HUDEP-2 (cell line): ENCODE results near the gene C3.
A peak's percentile ranks its signal among the peaks of the same experiment; 100 is the strongest.
"Not testable (repeated sequence)": the region's sequence is repeated elsewhere in the genome, so short reads cannot be mapped to it uniquely, and the experiment has no call there.

Experiments used
- DNase-seq, 76 experiments: peaks; one replicate each; lab custom pipeline; 2025; ENCODE audit not compliant: unreplicated experiment in 76 of 76; lab: John Stamatoyannopoulos, UW

Gene C3

DNA sequence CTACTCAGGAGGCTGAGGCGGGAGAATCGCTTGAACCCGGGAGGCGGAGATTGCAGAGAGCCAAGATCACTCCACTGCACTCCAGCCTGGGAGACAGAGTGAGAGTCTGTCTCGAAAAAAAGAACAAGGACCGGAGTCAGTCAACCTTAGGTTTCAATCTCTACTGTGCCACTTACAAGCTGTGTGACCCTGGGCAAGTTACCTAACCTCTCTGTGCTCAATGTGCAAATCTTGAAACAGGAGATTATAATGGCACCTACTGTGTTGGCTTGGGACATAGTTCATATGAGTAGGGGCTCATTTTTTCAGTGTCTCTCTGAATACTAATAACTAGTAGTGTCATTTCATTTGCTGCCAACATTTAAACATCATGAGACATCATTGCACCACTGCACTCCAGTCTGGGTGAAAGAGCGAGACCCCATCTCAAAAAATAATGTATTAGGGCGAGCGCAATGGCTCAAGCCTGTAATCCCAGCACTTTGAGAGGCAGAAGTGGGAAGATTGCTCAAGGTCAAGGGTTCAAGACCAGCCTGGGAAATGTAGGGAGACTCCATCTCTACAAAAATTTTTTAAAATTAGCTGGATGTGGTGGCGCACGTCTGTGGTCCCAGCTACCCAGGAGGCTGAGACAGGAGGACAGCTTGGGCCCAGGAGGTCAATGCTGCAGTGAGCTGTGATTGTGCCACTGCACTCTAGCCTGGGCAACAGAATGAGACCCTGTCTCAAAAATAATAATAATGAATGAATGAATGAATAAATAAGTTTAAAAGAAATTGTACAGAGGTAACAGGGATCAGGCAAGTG, 5.5 kb downstream of the C3 start:
- DNase-seq: no peak

- DNase-seq: no peak
These were observed 6.4 kb downstream of the C3 start for GRCh38 chr19:6713773-6714692.

GRCh38 chr19:6712692-6713670, 7.5 kb downstream of the C3 start:
- DNase-seq: no peak

DNA sequence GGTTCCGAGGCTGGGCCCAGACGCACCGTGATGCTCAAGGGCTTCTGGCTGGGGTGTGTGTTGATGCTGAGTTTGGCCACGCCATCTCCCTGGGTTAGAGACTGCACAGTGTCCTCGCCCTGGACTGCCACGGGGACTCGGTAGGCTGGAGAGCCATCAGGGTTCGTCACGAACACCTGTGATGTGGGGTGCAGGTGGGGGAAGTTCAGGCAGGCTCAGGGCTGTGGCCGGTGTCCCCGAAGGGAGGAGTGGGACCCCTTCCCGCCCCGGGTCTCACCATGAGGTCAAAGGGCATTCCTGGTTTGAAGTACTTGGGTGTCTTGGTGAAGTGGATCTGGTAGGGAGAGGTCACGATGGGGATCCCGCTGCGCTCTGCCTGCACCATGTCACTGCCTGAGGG, 8.2 kb downstream of the C3 start:
- no peak for DNase-seq

- no peak for DNase-seq
These were observed 8.8 kb downstream of the C3 start for GRCh38 chr19:6711605-6712004.

GRCh38 chr19:6711078-6711361, 9.4 kb downstream of the C3 start:
- no peak for DNase-seq

DNA sequence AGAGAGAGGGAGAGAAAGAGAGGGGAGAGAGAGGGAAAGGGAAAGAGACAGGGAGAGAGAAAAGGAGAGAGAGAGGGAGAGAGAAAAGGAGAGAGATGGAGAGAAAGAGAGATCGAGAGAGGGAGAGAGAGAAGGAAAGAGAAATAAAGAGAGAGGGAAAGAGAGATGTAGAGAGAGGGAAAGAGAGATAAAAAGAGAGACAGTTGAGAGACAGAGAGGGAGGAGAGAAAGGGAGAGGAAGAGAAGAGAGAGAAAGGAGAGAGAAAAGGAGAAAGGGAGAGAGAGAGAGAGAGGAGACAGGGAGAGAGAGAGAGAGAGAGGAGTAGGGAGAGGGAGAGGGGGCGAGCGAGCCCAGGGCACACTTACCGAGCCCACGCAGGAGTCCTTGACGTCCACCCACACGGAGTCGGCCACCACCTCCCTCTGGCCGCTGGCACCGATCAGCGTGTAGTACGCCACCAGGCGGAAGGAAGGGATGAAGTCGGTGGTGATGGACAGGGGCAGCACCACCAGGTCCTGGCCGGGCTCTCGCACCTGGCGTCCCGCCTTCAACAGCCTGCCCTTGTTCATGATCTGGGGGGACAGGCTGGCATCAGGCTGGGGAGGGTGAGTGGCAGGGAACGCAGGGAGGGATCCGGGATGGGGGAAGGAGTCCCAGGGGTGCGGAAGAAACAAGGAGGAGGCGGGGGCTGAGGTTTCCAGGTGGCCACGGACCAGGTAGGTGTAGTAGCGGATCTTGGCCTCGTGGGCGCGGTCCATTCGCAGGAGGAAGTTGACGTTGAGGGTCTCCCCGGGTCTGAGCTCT, 10.0 kb downstream of the C3 start:
- peak in 3 of 76 experiments; percentile 17 to 41 (median 27) for DNase-seq

DNA sequence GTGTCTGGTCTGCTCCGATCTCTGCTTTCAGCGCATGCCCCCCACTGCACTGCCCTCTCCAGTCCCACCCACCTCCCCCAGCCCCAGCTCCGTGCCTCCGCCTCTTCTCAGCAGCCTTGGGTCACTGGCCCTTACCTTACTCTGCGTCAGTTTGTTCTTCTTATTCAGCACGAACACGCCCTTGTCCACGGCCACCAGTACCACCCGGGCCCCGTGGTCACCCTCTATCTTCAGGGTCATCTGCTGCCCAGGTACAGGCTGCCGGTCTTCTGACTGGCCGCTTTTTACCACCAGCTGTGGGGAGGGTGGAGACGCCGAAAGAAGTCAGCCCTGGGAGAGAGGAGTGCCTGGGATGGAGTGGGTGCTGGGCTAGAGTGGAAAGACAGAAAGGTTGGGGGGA, 10.9 kb downstream of the C3 start:
- DNase-seq: no peak

DNA sequence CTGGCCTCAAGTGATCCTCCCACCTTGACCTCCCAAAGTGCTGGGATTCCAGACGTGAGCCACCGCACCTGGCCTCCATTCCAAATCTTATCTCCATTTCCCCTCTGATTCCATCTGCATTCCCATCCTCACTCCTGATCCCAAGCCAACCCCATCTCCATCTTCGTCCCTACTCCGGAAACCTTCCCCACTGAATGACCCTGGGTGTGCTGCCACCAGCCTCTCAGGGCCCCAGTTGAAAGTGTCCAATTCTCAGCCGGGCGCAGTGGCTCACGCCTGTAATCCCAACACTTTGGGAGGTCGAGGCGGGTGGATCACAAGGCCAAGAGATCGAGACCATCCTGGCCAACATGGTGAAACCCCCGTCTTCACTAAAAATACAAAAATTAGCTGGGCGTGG, 11.5 kb downstream of the C3 start:
- DNase-seq: not testable (repeated sequence)

- DNase-seq: no peak
These were observed 12.1 kb downstream of the C3 start for GRCh38 chr19:6708346-6708745.

- DNase-seq: no peak
These were observed 12.8 kb downstream of the C3 start for GRCh38 chr19:6707658-6708018.

DNA sequence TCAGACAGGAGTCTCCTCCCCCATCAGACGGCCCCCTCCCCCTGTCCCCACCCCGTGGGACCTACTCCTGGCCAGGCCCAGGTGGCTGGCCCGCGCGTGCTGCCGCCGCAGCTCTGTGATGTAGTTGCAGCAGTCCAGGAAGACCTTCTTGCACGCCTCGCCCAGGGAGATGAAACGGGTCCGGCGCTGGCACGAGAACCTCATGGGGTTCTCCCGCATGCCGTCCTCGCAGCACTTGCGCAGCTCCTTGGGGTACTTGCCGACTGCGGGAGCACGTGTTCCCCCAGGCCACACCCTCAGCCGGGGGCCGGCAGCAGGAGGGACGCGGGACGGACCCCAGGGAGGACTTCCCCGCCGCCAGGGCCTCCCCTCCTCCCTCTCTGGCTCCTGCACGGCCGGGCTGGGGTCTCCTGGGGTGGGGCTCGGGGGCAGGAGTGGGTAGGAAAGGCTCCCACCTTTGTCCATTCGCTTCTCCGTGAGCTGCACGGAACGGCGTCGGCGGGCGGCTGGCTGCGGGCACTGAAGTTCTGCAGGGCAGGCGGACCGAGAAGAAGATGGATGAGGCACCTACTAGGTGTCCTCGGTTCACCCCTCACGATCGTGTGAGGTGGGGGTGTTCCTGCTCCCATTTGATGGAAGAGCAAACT, 13.3 kb downstream of the C3 start:
- DNase-seq: no peak

GRCh38 chr19:6706633-6706958, 13.9 kb downstream of the C3 start:
- no peak for DNase-seq

- no peak for DNase-seq
These were observed 14.4 kb downstream of the C3 start for GRCh38 chr19:6705931-6706632.

DNA sequence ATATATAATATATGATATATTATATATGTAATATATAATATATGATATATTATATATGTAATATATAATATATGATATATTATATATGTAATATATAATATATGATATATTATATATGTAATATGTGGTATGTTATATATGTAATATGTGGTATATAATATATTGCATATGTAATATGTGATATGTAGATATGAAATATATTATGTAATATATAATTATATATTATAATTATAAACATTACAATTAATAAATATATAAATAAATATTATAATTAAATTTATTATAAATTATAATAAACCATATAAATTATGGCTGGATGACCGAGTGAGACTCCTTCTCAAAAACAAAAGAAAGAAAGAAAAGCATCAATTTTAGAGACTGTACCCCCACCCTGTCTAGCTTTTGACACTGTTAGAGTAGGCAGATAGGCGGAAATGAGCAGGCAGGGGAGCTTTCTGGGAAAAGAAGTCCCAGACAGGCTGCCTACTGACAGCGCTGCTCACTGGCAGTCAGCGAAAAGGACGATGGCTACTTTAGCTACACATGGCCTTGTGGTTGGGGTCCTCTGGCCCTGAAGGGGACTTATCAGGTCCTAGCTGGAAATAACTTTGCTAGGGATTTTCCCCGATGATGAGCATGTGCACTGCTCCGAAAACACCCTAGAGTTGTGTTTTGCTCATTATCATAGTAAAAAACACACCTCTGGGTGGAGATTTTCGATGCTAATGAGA, 19.7 kb downstream of the C3 start:
- DNase-seq: no peak

GRCh38 chr19:6699935-6700334, 20.5 kb downstream of the C3 start:
- DNase-seq: no peak

- DNase-seq: no peak
These were observed 23.2 kb downstream of the C3 start for GRCh38 chr19:6697291-6697690.

DNA sequence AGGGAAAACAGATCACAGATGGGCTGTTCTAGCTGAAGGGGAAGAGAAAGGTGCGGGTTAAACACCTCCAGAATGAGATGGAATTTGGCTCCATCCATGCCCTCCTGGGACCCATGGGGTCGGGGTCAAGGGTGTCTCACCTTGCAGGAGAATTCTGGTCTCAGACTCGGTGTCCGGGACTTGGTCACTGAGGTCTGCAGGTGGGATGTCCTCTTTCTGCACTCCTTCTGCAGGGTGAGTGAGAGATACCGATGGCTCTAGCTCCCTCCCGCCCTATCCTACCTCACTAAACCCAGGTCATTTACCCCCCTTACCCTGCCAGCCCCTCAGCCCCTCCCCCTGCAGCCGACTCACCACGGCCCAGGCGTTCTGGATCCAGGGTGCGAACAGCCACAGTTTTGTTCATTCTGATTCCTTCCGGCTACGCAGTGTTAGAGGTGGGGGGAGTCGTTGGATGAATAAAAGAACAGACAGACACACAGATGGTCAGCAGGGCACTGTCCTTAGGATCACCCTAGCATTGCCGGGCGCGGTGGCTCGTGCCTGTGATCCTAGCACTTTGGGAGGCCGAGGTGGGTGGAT, 24.1 kb downstream of the C3 start:
- DNase-seq: no peak
